Prostate gland (tissue), 2 donors: ENCODE data around the gene SLC9A8. TPM values are rescaled to one million over a fixed set of nuclear protein-coding genes. Genes with fewer than 3 reads are reported as not detected.
"Not testable (repeated sequence)": the region's sequence is repeated elsewhere in the genome, so short reads cannot be mapped to it uniquely, and the experiment has no call there.

ENCODE experiments used
- DNase-seq: peaks from one replicate; pipeline ENCODE4 v3.0.0-alpha.2; 2019; ENCODE audit warnings: low spot score
- H3K27ac ChIP-seq, 2 donors: fragments of 200-600 bp; sonication (generic); 2 replicates each; pipeline ENCODE4 v1.5.1; 2017 to 2019
- H3K27me3 ChIP-seq: fragments of 200-600 bp; sonication (generic); replicated peaks from 2 replicates; pipeline ENCODE4 v1.5.1; 2019; ENCODE audit not compliant: insufficient read depth
- H3K36me3 ChIP-seq, 2 donors: fragments of 200-600 bp; sonication (generic); 1 replicate in 1 of 2; 2 replicates in 1 of 2; pipeline versions ENCODE4 v1.5.1 to v1.8.1; 2017 to 2019
- H3K4me1 ChIP-seq: fragments of 200-600 bp; sonication (generic); replicated peaks from 2 replicates; pipeline ENCODE4 v1.5.1; 2019
- H3K4me3 ChIP-seq, 2 donors: fragments of 200-600 bp; sonication (generic); 2 replicates each; pipeline ENCODE4 v1.5.1; 2017 to 2019
- H3K9me3 ChIP-seq: fragments of 200-600 bp; sonication (generic); 2 replicates; pipeline ENCODE4 v1.5.1; 2017
- POLR2A ChIP-seq: fragments of 450-650 bp; IDR thresholded peaks from one replicate; pipeline ENCODE4 v1.6.1; 2016; ENCODE audit warnings: antibody characterized with exemption, mild to moderate bottlenecking
- POLR2AphosphoS5 ChIP-seq: sonication (generic); formaldehyde crosslinking; IDR thresholded peaks from one replicate; pipeline ENCODE4 v1.6.1; 2017; ENCODE audit warnings: antibody characterized with exemption
- WGBS: methylation state at CpG from one replicate; pipeline ENCODE4 v1.1.5; 2018; 5-methylcytosine and 5-hydroxymethylcytosine counted together
- intact Hi-C: fragments of 100-400 bp; cut with DNase I; formaldehyde crosslinking; loops from one replicate; pipeline ENCODE4 v1.14.2; 2022
- total RNA-seq, 2 donors: library from RNA; depleted of rRNA; stranded (reverse); fragments of >200 nt; gene quantifications; one replicate each; pipeline ENCODE4 v1.1.0, GENCODE V29; 2016
- TF ChIP-seq, protein P1 (sequence below), 4 experiments: fragments of 200-600 bp in 2 of 4; fragments of 450-650 bp in 2 of 4; sonication (generic) in 2 of 4; IDR thresholded peaks; 1 replicate in 3 of 4; 2 replicates in 1 of 4; pipeline ENCODE4 v1.5.1; 2016 to 2019; ENCODE audit warnings: antibody characterized with exemption in 4 of 4, mild to moderate bottlenecking in 2 of 4, moderate library complexity in 2 of 4

Gene SLC9A8
- total RNA-seq, 2 donors from 2014 or later = 13.5 to 26.4 TPM

DNA sequence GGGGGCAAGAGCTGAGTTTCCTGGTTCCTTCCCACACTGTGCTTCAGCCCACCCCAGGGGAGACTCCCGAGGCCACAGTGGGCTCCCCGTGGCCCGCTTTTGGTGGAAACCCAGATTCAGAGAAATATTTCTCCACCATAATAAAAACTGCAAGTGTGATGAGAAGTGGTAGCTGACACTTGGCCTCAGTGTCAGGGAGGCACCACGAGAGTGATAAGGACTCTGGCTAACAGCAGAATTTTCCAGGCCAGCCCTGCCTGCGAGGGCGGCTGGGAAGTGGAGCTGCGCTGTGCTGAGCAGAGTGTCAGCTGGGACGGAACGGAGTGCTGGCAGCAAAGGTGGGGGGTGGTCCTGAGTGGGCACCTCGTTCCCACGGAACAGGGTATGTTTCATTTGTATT is 80.2 kb downstream of the SLC9A8 start:
- no peak overlapping the region for H3K4me3 ChIP-seq
- DNase-seq = no peak
- no peaks in the 10 kb centered on the region for H3K27me3 ChIP-seq
- no peak for TF ChIP-seq POLR2AphosphoS5
- no peak for TF ChIP-seq POLR2A
- TF ChIP-seq, protein P1, sequence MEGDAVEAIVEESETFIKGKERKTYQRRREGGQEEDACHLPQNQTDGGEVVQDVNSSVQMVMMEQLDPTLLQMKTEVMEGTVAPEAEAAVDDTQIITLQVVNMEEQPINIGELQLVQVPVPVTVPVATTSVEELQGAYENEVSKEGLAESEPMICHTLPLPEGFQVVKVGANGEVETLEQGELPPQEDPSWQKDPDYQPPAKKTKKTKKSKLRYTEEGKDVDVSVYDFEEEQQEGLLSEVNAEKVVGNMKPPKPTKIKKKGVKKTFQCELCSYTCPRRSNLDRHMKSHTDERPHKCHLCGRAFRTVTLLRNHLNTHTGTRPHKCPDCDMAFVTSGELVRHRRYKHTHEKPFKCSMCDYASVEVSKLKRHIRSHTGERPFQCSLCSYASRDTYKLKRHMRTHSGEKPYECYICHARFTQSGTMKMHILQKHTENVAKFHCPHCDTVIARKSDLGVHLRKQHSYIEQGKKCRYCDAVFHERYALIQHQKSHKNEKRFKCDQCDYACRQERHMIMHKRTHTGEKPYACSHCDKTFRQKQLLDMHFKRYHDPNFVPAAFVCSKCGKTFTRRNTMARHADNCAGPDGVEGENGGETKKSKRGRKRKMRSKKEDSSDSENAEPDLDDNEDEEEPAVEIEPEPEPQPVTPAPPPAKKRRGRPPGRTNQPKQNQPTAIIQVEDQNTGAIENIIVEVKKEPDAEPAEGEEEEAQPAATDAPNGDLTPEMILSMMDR (IDR thresholded peaks at IDR 0.05) = no peak
- H3K27ac ChIP-seq = peak overlapping the region; percentile 71 to 88
- peaks cover 21% of the 10 kb centered on the region for H3K4me1 ChIP-seq
- 54% methylated on average over 11 of the region's 11 CpGs for WGBS
- intact Hi-C loops = loop anchor here (10.0 kb wide), 1 partner anchor 348 kb away; no protein-coding TSS in a partner anchor
- no peaks in the 10 kb centered on the region for H3K36me3 ChIP-seq
- no peaks in the 10 kb centered on the region for H3K9me3 ChIP-seq

- intact Hi-C loops = loop anchor here (10.0 kb wide), 1 partner anchor 349 kb away; no protein-coding TSS in a partner anchor
- WGBS = 70% methylated on average over 12 of the region's 12 CpGs
These were observed 80.8 kb downstream of the SLC9A8 start for GRCh38 chr20:49893242-49894072.

DNA sequence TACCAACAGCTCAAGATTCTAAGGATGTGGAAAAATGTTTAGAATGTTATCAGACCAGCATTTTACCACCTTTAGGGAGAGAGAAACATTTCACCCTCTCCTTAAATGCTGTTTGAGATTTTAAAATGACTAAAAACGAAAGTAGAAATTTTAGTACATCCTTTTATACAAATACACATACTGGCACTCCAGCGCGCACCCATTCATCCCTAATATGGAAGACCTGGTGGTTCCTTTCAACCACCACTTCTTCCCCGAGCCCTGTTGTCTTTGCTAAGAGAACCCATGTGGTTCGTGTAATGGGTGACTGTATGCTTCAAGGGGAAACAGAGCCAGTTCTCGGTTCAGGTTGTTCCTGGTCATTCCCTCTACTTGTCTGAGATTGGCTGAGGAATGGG is 81.4 kb downstream of the SLC9A8 start:
- Histone ChIP-seq H3K4me3 (no peak overlapping the region), H3K9me3 (no peaks in the 10 kb centered on the region), H3K4me1 (peaks cover 21% of the 10 kb centered on the region), H3K36me3 (no peaks in the 10 kb centered on the region), H3K27ac (peak overlapping the region; percentile 71 to 88), H3K27me3 (no peaks in the 10 kb centered on the region)
- no peak for DNase-seq
- TF ChIP-seq POLR2A = no peak
- TF ChIP-seq, protein P1 (IDR thresholded peaks at IDR 0.05) = no peak
- TF ChIP-seq POLR2AphosphoS5 = no peak
- intact Hi-C loops = loop anchor here (10.0 kb wide), 1 partner anchor 349 kb away; no protein-coding TSS in a partner anchor
- 52% methylated on average over 6 of the region's 6 CpGs for WGBS

More at GRCh38 chr20:49893242-49894072, 80.8 kb downstream of the SLC9A8 start:
- Histone ChIP-seq H3K27ac (peak overlapping the region; percentile 71 to 88), H3K4me1 (peaks cover 21% of the 10 kb centered on the region), H3K9me3 (no peaks in the 10 kb centered on the region), H3K4me3 (no peak overlapping the region), H3K27me3 (no peaks in the 10 kb centered on the region), H3K36me3 (no peaks in the 10 kb centered on the region)
- no peak for DNase-seq
- TF ChIP-seq, protein P1 (IDR thresholded peaks at IDR 0.05) = no peak
- TF ChIP-seq POLR2AphosphoS5 = no peak
- no peak for TF ChIP-seq POLR2A

- H3K27me3 ChIP-seq, H3K4me3 ChIP-seq, H3K36me3 ChIP-seq, H3K9me3 ChIP-seq, DNase-seq: not testable (repeated sequence)
- TF ChIP-seq POLR2AphosphoS5 = peak; percentile 67
- peak overlapping the region; percentile 71 to 88 for H3K27ac ChIP-seq
- intact Hi-C loops = loop anchor here (10.0 kb wide), 1 partner anchor 351 kb away; no protein-coding TSS in a partner anchor
- H3K4me1 ChIP-seq = peaks cover 21% of the 10 kb centered on the region
- 60% methylated on average over 7 of the region's 7 CpGs for WGBS
These were observed 83.0 kb downstream of the SLC9A8 start for GRCh38 chr20:49895474-49896093.

DNA sequence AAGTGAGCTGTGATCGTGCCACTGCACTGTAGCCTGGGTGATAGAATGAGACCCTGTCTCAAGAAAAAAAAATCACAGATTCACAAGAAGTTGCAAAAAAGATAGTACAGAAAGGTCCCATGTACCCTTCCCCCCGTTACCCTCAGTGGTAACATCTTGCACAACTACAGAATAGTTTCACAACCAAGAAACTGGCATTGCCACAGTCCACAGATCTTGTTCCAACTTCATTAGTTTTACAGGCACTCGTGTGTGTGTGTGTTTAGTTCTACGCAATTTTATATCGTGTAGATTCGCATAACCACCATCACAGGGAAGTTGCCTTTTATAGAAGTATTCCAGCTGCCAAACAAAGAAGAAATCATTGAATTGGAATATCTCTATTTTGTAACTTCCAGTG is 83.6 kb downstream of the SLC9A8 start:
- DNase-seq = peak; percentile 61
- Histone ChIP-seq H3K27ac (peak overlapping the region; percentile 71 to 88), H3K36me3 (no peaks in the 10 kb centered on the region), H3K27me3 (no peaks in the 10 kb centered on the region), H3K4me1 (peaks cover 25% of the 10 kb centered on the region), H3K4me3 (no peak overlapping the region), H3K9me3 (no peaks in the 10 kb centered on the region)
- 51% methylated on average over 6 of the region's 6 CpGs for WGBS
- TF ChIP-seq POLR2AphosphoS5 = peak; percentile 89
- TF ChIP-seq, protein P1 (IDR thresholded peaks at IDR 0.05) = no peak
- intact Hi-C loops = loop anchor here (10.0 kb wide), 1 partner anchor 351 kb away; no protein-coding TSS in a partner anchor
